DOHH2 (cell line): ENCODE data around the gene KIR2DL3.

Source experiments
- CTCF ChIP-seq: fragments of 200-600 bp; sonication (generic); IDR thresholded peaks from one replicate; pipeline ENCODE4 v1.5.1; 2014; ENCODE audit warnings: antibody characterized with exemption, mild to moderate bottlenecking, low read depth, low read length; ENCODE audit not compliant: poor library complexity, severe bottlenecking
- EZH2phosphoT487 ChIP-seq: fragments of 200-600 bp; sonication (generic); IDR thresholded peaks from 2 replicates; pipeline ENCODE4 v1.6.1; 2017; ENCODE audit warnings: borderline replicate concordance, mild to moderate bottlenecking, antibody characterized with exemption, low read length, moderate library complexity, mixed read lengths

GRCh38 chr19:54725321-54725720, 13.0 kb upstream of the KIR2DL3 start:
- no peak for TF ChIP-seq CTCF
- TF ChIP-seq EZH2phosphoT487 = no peak
